GM15510 (cell line): ENCODE measurements around the gene WFS1.

Source experiments
- POLR2A ChIP-seq: IDR thresholded peaks from 3 replicates; pipeline ENCODE4 v1.6.1; 2011; ENCODE audit warnings: borderline replicate concordance; ENCODE audit not compliant: insufficient read length; ENCODE audit errors: extremely low read depth

The WFS1 gene

GRCh38 chr4:6345866-6346265 lies 76.2 kb downstream of the WFS1 start:
- no peak for TF ChIP-seq POLR2A

- no peak for TF ChIP-seq POLR2A
Measured at GRCh38 chr4:6346373-6347110, 76.9 kb downstream of the WFS1 start.

GRCh38 chr4:6347511-6348045 lies 77.9 kb downstream of the WFS1 start:
- no peak for TF ChIP-seq POLR2A

GRCh38 chr4:6348408-6348807 lies 78.8 kb downstream of the WFS1 start:
- no peak for TF ChIP-seq POLR2A

- TF ChIP-seq POLR2A, result no peak
Measured at GRCh38 chr4:6349896-6350603, 80.4 kb downstream of the WFS1 start.

GRCh38 chr4:6350646-6351045 lies 81.0 kb downstream of the WFS1 start:
- no peak for TF ChIP-seq POLR2A

GRCh38 chr4:6351246-6352000 lies 81.8 kb downstream of the WFS1 start:
- TF ChIP-seq POLR2A, result no peak

- no peak for TF ChIP-seq POLR2A
Measured at GRCh38 chr4:6352031-6352692, 82.5 kb downstream of the WFS1 start.
